Left ventricle myocardium inferior (tissue), 1 donor: Measurements from ENCODE around the gene MOB3A. TPM values are rescaled to one million over a fixed set of nuclear protein-coding genes. Genes with fewer than 3 reads are reported as not detected.
"Not testable (repeated sequence)": the region's sequence is repeated elsewhere in the genome, so short reads cannot be mapped to it uniquely, and the experiment has no call there.

ENCODE experiments used
- DNase-seq: peaks from one replicate; pipeline ENCODE4 v3.0.0-alpha.2; 2020
- H3K27ac ChIP-seq: fragments of 200-600 bp; replicated peaks from 2 replicates; pipeline ENCODE4 v1.8.0; 2021
- H3K27me3 ChIP-seq: fragments of 200-600 bp; 2 replicates; pipeline ENCODE4 v1.8.0; 2021; ENCODE audit warnings: low read depth
- H3K36me3 ChIP-seq: fragments of 200-600 bp; 2 replicates; pipeline ENCODE4 v1.8.0; 2021
- H3K4me1 ChIP-seq: fragments of 200-600 bp; 2 replicates; pipeline ENCODE4 v1.8.0; 2021
- H3K4me3 ChIP-seq: fragments of 200-600 bp; 2 replicates; pipeline ENCODE4 v1.8.0; 2021; ENCODE audit warnings: mild to moderate bottlenecking, moderate library complexity
- H3K9me3 ChIP-seq: fragments of 200-600 bp; replicated peaks from 2 replicates; pipeline ENCODE4 v1.8.0; 2021
- CTCF ChIP-seq: fragments of 200-600 bp; IDR thresholded peaks from 2 replicates; pipeline ENCODE4 v1.8.0; 2021; ENCODE audit warnings: antibody characterized with exemption, mild to moderate bottlenecking, borderline replicate concordance
- intact Hi-C: fragments of 100-400 bp; cut with micrococcal nuclease; formaldehyde crosslinking; loops from one replicate; pipeline ENCODE4 v1.11.0; 2022
- total RNA-seq: library from RNA; stranded (reverse); fragmentation: NEBNext Ultra II Directional; extraction: Animal tissue kit (Norgen Biotek cat#: 25700); gene quantifications from one replicate; pipeline ENCODE4 v1.2.1, GENCODE V29; 2021
- donor health status: DM: no; HTN: yes; CAD: no; lungs with severe emphysema.

Gene MOB3A
- total RNA-seq, 1 donor from 2014 or later = 16.1 TPM

- DNase-seq = no peak
- H3K9me3 ChIP-seq = no peaks in the 10 kb centered on the region
- TF ChIP-seq CTCF = no peak
- intact Hi-C loops = no loop called here
- H3K27ac ChIP-seq = peak overlapping the region; percentile 60
- H3K4me1 ChIP-seq = peaks cover 48% of the 10 kb centered on the region
- peaks cover 31% of the 10 kb centered on the region for H3K36me3 ChIP-seq
- no peaks in the 10 kb centered on the region for H3K27me3 ChIP-seq
- peak overlapping the region; percentile 82 for H3K4me3 ChIP-seq
These were observed 1.2 kb upstream of the MOB3A start for GRCh38 chr19:2097203-2097885.

GRCh38 chr19:2096480-2097202 is 515 bp upstream of the MOB3A start, which contains the start of gene IZUMO4:
Gene IZUMO4, plus strand, starts transcription at chr19:2096915. Its CDS starts 31 bp downstream, at chr19:2096946.
- intact Hi-C loops = no loop called here
- TF ChIP-seq CTCF = peak; percentile 55
- Histone ChIP-seq H3K36me3 (peaks cover 25% of the 10 kb centered on the region), H3K27ac (peak within 1 kb of the TSS; percentile 95), H3K27me3 (no peaks in the 10 kb centered on the region), H3K4me1 (peaks cover 55% of the 10 kb centered on the region), H3K4me3 (peak within 1 kb of the TSS; percentile 82), H3K9me3 (no peaks in the 10 kb centered on the region)
- DNase-seq = peak; percentile 99

GRCh38 chr19:2091926-2092525 is 4.1 kb downstream of the MOB3A start:
- H3K27me3 ChIP-seq, DNase-seq, intact Hi-C loops, H3K36me3 ChIP-seq, H3K9me3 ChIP-seq, H3K4me3 ChIP-seq: not testable (repeated sequence)
- peaks cover 78% of the 10 kb centered on the region for H3K4me1 ChIP-seq
- peak overlapping the region; percentile 71 for H3K27ac ChIP-seq

- DNase-seq = no peak
- TF ChIP-seq CTCF = no peak
- intact Hi-C loops = no loop called here
- H3K27me3 ChIP-seq = no peaks in the 10 kb centered on the region
- peaks cover 4% of the 10 kb centered on the region for H3K36me3 ChIP-seq
- peak overlapping the region; percentile 71 for H3K27ac ChIP-seq
- peaks cover 70% of the 10 kb centered on the region for H3K4me1 ChIP-seq
- H3K4me3 ChIP-seq = peak overlapping the region; percentile 28
- no peaks in the 10 kb centered on the region for H3K9me3 ChIP-seq
These were observed 6.4 kb downstream of the MOB3A start for GRCh38 chr19:2089727-2090053.

- no peak for DNase-seq
- Histone ChIP-seq H3K27ac (peak overlapping the region; percentile 71), H3K36me3 (peaks cover 8% of the 10 kb centered on the region), H3K27me3 (no peaks in the 10 kb centered on the region), H3K4me3 (no peak overlapping the region), H3K4me1 (peaks cover 65% of the 10 kb centered on the region), H3K9me3 (no peaks in the 10 kb centered on the region)
- intact Hi-C loops = no loop called here
- no peak for TF ChIP-seq CTCF
These were observed 7.0 kb downstream of the MOB3A start for GRCh38 chr19:2089001-2089711.
